ENCODE results near the gene MTUS2.

The MTUS2 gene

GRCh38 chr13:29160862-29161261, 340.7 kb downstream of the MTUS2 start:
- Histone ChIP-seq H3F3A (ENCODE audit: insufficient read depth) (no peaks in the 10 kb centered on the region), H3K27ac (ENCODE audit: low read depth, low read length) (no peak overlapping the region), H2AFZ (ENCODE audit: low read depth, low read length, severe bottlenecking) (no peak overlapping the region), H3K79me2 (ENCODE audit: insufficient read depth, low read length) (no peaks in the 10 kb centered on the region), H3K4me3 (ENCODE audit: insufficient read depth, low read length, poor library complexity, severe bottlenecking) (no peak overlapping the region), H3K27me3 (ENCODE audit: low read length) (no peaks in the 10 kb centered on the region), H3K4me2 (ENCODE audit: low read depth, low read length, poor library complexity, severe bottlenecking) (no peak overlapping the region), H4K20me1 (ENCODE audit: low read depth, low read length) (no peaks in the 10 kb centered on the region), H3K9me3 (ENCODE audit: insufficient read depth, low read length) (no peaks in the 10 kb centered on the region), H3K9ac (ENCODE audit: low read length) (no peak overlapping the region), H3K9me2 (replicated peaks; ENCODE audit: insufficient read depth, low read length) (no peaks in the 10 kb centered on the region), H3K36me3 (ENCODE audit: low read length) (no peaks in the 10 kb centered on the region)
- no peak for TF ChIP-seq CTCF (IDR thresholded peaks at IDR 0.05; ENCODE audit: insufficient read depth, low read length, poor library complexity, severe bottlenecking)
- TF ChIP-seq EZH2phosphoT487 (conservative IDR thresholded peaks at IDR 0.05; ENCODE audit: low read length), result no peak

- Histone ChIP-seq H3K9me3 (ENCODE audit: insufficient read depth, low read length) (no peaks in the 10 kb centered on the region), H3K27ac (ENCODE audit: low read depth, low read length) (no peak overlapping the region), H4K20me1 (ENCODE audit: low read depth, low read length) (no peaks in the 10 kb centered on the region), H3K9me2 (replicated peaks; ENCODE audit: insufficient read depth, low read length) (no peaks in the 10 kb centered on the region), H3K4me2 (ENCODE audit: low read depth, low read length, poor library complexity, severe bottlenecking) (no peak overlapping the region), H3K4me3 (ENCODE audit: insufficient read depth, low read length, poor library complexity, severe bottlenecking) (no peak overlapping the region), H3F3A (ENCODE audit: insufficient read depth) (no peaks in the 10 kb centered on the region), H2AFZ (ENCODE audit: low read depth, low read length, severe bottlenecking) (no peak overlapping the region), H3K9ac (ENCODE audit: low read length) (no peak overlapping the region), H3K36me3 (ENCODE audit: low read length) (no peaks in the 10 kb centered on the region), H3K79me2 (ENCODE audit: insufficient read depth, low read length) (no peaks in the 10 kb centered on the region), H3K27me3 (ENCODE audit: low read length) (no peaks in the 10 kb centered on the region)
- TF ChIP-seq CTCF (IDR thresholded peaks at IDR 0.05; ENCODE audit: insufficient read depth, low read length, poor library complexity, severe bottlenecking) (no peak), EZH2phosphoT487 (conservative IDR thresholded peaks at IDR 0.05; ENCODE audit: low read length) (no peak)
Measured at GRCh38 chr13:29161676-29162075, 341.5 kb downstream of the MTUS2 start.

- Histone ChIP-seq H3K27ac (ENCODE audit: low read depth, low read length) (no peak overlapping the region), H3K4me2 (ENCODE audit: low read depth, low read length, poor library complexity, severe bottlenecking) (no peak overlapping the region), H3K9me3 (ENCODE audit: insufficient read depth, low read length) (no peaks in the 10 kb centered on the region), H3K27me3 (ENCODE audit: low read length) (no peaks in the 10 kb centered on the region), H3K79me2 (ENCODE audit: insufficient read depth, low read length) (no peaks in the 10 kb centered on the region), H3K36me3 (ENCODE audit: low read length) (no peaks in the 10 kb centered on the region), H4K20me1 (ENCODE audit: low read depth, low read length) (no peaks in the 10 kb centered on the region), H2AFZ (ENCODE audit: low read depth, low read length, severe bottlenecking) (no peak overlapping the region), H3K9me2 (replicated peaks; ENCODE audit: insufficient read depth, low read length) (no peaks in the 10 kb centered on the region), H3K9ac (ENCODE audit: low read length) (no peak overlapping the region), H3F3A (ENCODE audit: insufficient read depth) (no peaks in the 10 kb centered on the region), H3K4me3 (ENCODE audit: insufficient read depth, low read length, poor library complexity, severe bottlenecking) (no peak overlapping the region)
- no peak for TF ChIP-seq CTCF (IDR thresholded peaks at IDR 0.05; ENCODE audit: insufficient read depth, low read length, poor library complexity, severe bottlenecking)
- TF ChIP-seq EZH2phosphoT487 (conservative IDR thresholded peaks at IDR 0.05; ENCODE audit: low read length), result no peak
Measured at GRCh38 chr13:29162638-29163235, 342.6 kb downstream of the MTUS2 start.

Data from SU-DHL-6 (cell line).